Ascending aorta (tissue), 2 donors: Measurements from ENCODE around the gene GUCY1B1. TPM values are rescaled to one million over a fixed set of nuclear protein-coding genes. Genes with fewer than 3 reads are reported as not detected.
A peak's percentile ranks its signal among the peaks of the same experiment; 100 is the strongest.

Source experiments
- DNase-seq, 2 donors: peaks; one replicate each; pipeline ENCODE4 v3.0.0-alpha.2; 2019; ENCODE audit warnings: low spot score in 2 of 2
- H3K27ac ChIP-seq, 2 donors: fragments of 200-600 bp; sonication (generic); one replicate each; pipeline ENCODE4 v1.5.1; 2016 to 2017; ENCODE audit warnings: mild to moderate bottlenecking in 1 of 2
- H3K27me3 ChIP-seq: fragments of 200-600 bp; sonication (generic); one replicate; pipeline ENCODE4 v1.5.1; 2017
- H3K36me3 ChIP-seq, 2 donors: fragments of 200-600 bp; sonication (generic); one replicate each; pipeline ENCODE4 v1.5.1; 2016
- H3K4me1 ChIP-seq, 2 donors: fragments of 200-600 bp; sonication (generic); one replicate each; pipeline ENCODE4 v1.5.1; 2016 to 2017; ENCODE audit warnings: mild to moderate bottlenecking in 1 of 2
- H3K4me3 ChIP-seq, 2 donors: fragments of 200-600 bp; sonication (generic); one replicate each; pipeline ENCODE4 v1.5.1; 2016 to 2017; ENCODE audit warnings: mild to moderate bottlenecking in 1 of 2
- H3K9me3 ChIP-seq, 2 donors: fragments of 200-600 bp; sonication (generic); one replicate each; pipeline ENCODE4 v1.5.1; 2016
- CTCF ChIP-seq, 3 experiments: fragments of 200-600 bp in 2 of 3; fragments of 450-650 bp in 1 of 3; sonication (generic) in 2 of 3; IDR thresholded peaks; one replicate each; pipeline ENCODE4 v1.5.1; 2016 to 2019; ENCODE audit warnings: antibody characterized with exemption in 3 of 3, mild to moderate bottlenecking in 1 of 3, moderate library complexity in 1 of 3
- intact Hi-C: fragments of 100-400 bp; cut with DNase I; formaldehyde crosslinking; loops from one replicate; pipeline ENCODE4 v1.15.1; 2023
- total RNA-seq: library from RNA; depleted of rRNA; stranded (reverse); fragments of >200 nt; gene quantifications from one replicate; pipeline ENCODE4 v1.1.0, GENCODE V29; 2016

The GUCY1B1 gene
- total RNA-seq, 1 donor from 2014 or later, result 34.9 TPM

GRCh38 chr4:155749041-155749440 lies 9.8 kb upstream of the GUCY1B1 start:
- no peaks in the 10 kb centered on the region for H3K4me1 ChIP-seq
- no peak overlapping the region for H3K4me3 ChIP-seq
- no peak overlapping the region for H3K27ac ChIP-seq
- no peaks in the 10 kb centered on the region for H3K36me3 ChIP-seq
- no peaks in the 10 kb centered on the region for H3K27me3 ChIP-seq
- H3K9me3 ChIP-seq, result no peaks in the 10 kb centered on the region
- no peak for TF ChIP-seq CTCF (IDR thresholded peaks at IDR 0.05)
- no peak for DNase-seq
- intact Hi-C loops, result no loop called here

- TF ChIP-seq CTCF (IDR thresholded peaks at IDR 0.05), result no peak
- no peak overlapping the region for H3K4me3 ChIP-seq
- no peaks in the 10 kb centered on the region for H3K9me3 ChIP-seq
- H3K36me3 ChIP-seq, result no peaks in the 10 kb centered on the region
- intact Hi-C loops, result no loop called here
- H3K27me3 ChIP-seq, result no peaks in the 10 kb centered on the region
- no peak for DNase-seq
- H3K4me1 ChIP-seq, result no peaks in the 10 kb centered on the region
- H3K27ac ChIP-seq, result no peak overlapping the region
Measured at GRCh38 chr4:155751569-155751968, 7.3 kb upstream of the GUCY1B1 start.

GRCh38 chr4:155757745-155758265 lies 1.0 kb upstream of the GUCY1B1 start:
- no peak for DNase-seq
- no peaks in the 10 kb centered on the region for H3K27me3 ChIP-seq
- H3K27ac ChIP-seq, result peak overlapping the region in 1 of 2 donors; percentile 93
- peaks cover 0 to 6% of the 10 kb centered on the region in 2 donors for H3K4me1 ChIP-seq
- H3K4me3 ChIP-seq, result no peak overlapping the region
- no peak for TF ChIP-seq CTCF (IDR thresholded peaks at IDR 0.05)
- intact Hi-C loops, result loop anchor here (1.0 to 5.0 kb wide), 7 partner anchors 27 to 381 kb away; partner anchors contain the start of genes CTSO, GUCY1A1 and MAP9
- no peaks in the 10 kb centered on the region for H3K36me3 ChIP-seq
- no peaks in the 10 kb centered on the region for H3K9me3 ChIP-seq

GRCh38 chr4:155759372-155760252 lies 791 bp downstream of the GUCY1B1 start:
- peak; percentile 8 to 79 for DNase-seq
- Histone ChIP-seq H3K4me1 (peaks cover 0 to 6% of the 10 kb centered on the region in 2 donors), H3K36me3 (no peaks in the 10 kb centered on the region), H3K9me3 (no peaks in the 10 kb centered on the region), H3K4me3 (peak overlapping the region; percentile 80 to 94), H3K27me3 (no peaks in the 10 kb centered on the region), H3K27ac (peak overlapping the region; percentile 93 to 94)
- TF ChIP-seq CTCF (IDR thresholded peaks at IDR 0.05), result peak in 2 of 3 experiments; percentile 11 to 20
- intact Hi-C loops, result loop anchor here (2.0 to 5.0 kb wide), 6 partner anchors 25 to 382 kb away; partner anchors contain the start of genes GUCY1A1 and MAP9

- no peak for DNase-seq
- no peaks in the 10 kb centered on the region for H3K27me3 ChIP-seq
- H3K36me3 ChIP-seq, result no peaks in the 10 kb centered on the region
- intact Hi-C loops, result no loop called here
- no peak for TF ChIP-seq CTCF (IDR thresholded peaks at IDR 0.05)
- peaks cover 0 to 6% of the 10 kb centered on the region in 2 donors for H3K4me1 ChIP-seq
- H3K27ac ChIP-seq, result no peak overlapping the region
- H3K9me3 ChIP-seq, result no peaks in the 10 kb centered on the region
- H3K4me3 ChIP-seq, result no peak overlapping the region
Measured at GRCh38 chr4:155761047-155761446, 2.2 kb downstream of the GUCY1B1 start.
